Activated naive CD4-positive, alpha-beta T cell treated with Interleukin-2 at 50 U/mL for 16 hours (primary cell): ENCODE data around the gene RPL18.
A peak's percentile ranks its signal among the peaks of the same experiment; 100 is the strongest.
"Not testable (repeated sequence)": the region's sequence is repeated elsewhere in the genome, so short reads cannot be mapped to it uniquely, and the experiment has no call there.

Source experiments
- DNase-seq: peaks from one replicate; pipeline ENCODE4 v3.0.0-alpha.2; 2020

RPL18 gene

GRCh38 chr19:48644355-48644754, 25.4 kb upstream of the RPL18 start:
- no peak for DNase-seq

- DNase-seq = no peak
Observed at GRCh38 chr19:48642862-48643261, 23.9 kb upstream of the RPL18 start.

- DNase-seq = no peak
Observed at GRCh38 chr19:48641850-48642249, 22.9 kb upstream of the RPL18 start.

GRCh38 chr19:48639483-48640375, 20.8 kb upstream of the RPL18 start:
- DNase-seq = no peak

GRCh38 chr19:48638831-48639381, 19.9 kb upstream of the RPL18 start:
- no peak for DNase-seq

DNA sequence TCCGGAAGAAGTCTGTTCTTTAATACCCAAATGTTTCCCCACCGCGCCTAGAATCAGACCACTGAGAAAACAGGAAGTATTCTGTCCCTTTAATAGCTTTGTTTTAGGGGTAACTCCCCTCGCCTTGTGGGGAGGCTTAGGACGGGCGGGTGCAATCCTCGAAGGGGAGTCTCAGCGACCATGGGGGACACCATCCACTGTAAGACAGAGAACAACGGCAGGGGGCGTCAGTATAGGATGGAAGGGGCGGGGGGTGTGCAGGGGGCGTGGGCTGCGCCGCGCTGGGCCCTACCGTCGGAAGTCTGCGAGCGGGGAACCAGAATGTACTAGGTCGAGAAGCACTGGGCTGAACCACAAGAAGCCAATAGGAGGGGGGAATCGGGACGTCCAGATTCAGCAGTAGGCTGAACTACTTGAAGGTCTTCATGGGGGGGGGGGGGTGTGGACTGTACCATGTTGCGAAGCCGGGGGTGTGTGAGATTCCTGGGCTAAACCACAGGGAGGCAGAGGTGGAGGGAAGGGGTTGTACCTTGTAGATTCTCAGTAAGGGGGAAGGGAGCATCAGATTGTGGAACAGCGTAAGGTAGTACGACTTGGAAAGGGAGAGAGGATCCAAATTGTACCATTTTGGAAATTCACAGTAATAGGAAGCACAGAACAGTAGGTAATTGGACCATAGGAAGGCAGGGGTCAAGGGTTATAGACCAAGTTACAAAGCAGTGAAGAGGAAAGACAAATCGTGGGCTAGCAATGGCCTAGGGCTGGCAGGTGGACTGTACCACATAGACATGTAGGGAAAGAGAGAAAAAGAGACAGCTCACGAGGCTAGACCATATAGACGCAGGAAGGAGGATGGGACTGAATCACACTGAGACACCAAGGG, 19.2 kb upstream of the RPL18 start:
- DNase-seq = peak; percentile 80

GRCh38 chr19:48637449-48637947, 18.5 kb upstream of the RPL18 start:
- peak; percentile 100 for DNase-seq

GRCh38 chr19:48636859-48637448, 18.0 kb upstream of the RPL18 start, which contains the start of gene DBP:
Gene DBP (minus strand): TSS chr19:48637379. CDS start chr19:48636994, 385 bp downstream.
- no peak for DNase-seq

DNA sequence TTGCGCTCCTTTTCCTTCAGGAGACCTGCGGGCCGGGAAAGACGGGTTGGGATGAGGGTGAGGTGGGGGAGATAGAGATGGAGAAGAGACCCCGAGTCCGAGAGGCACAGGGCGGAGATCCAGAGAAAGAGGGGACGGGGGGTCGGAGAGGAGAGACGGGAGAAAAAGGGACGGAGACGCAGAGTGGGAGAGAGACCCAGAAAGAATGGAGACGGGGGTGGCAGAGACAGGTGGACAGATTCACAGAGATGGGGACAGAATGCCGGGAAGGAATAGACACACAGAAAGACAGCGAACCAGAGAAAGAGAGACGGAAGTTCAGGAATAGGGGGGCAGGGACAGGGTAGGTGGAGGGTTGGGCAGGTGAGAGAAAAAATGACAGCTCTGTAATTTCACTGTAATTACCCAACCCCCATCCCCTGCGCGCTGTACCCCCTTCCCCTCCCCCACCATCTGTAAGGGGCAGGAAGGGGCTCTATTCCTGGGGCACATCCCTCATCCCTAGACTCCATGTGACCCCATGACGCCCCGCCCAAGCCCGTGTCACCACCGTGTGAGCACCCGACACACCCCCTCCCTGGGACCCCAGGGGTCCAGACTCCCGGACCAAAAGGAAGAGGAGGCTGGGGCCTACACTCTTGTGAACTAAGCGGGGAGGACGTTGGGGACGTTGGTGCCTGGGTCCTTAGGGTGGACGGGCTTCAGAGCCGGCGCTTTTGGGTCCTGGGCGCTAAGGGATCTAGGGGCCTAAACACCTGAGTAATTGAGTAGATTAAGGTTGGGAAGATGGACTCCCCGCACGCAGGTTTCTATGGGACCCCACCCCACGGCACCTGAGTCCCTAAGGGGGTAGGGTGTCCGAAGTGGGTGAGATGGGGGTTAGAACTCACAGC, 17.2 kb upstream of the RPL18 start:
- peak; percentile 25 for DNase-seq

- DNase-seq = peak; percentile 71
Observed at GRCh38 chr19:48635263-48635965, 16.4 kb upstream of the RPL18 start.

GRCh38 chr19:48634424-48635262, 15.7 kb upstream of the RPL18 start:
- DNase-seq = peak; percentile 92

- DNase-seq = no peak
Observed at GRCh38 chr19:48634036-48634342, 15.0 kb upstream of the RPL18 start.

- no peak for DNase-seq
Observed at GRCh38 chr19:48633148-48634035, 14.4 kb upstream of the RPL18 start.

DNA sequence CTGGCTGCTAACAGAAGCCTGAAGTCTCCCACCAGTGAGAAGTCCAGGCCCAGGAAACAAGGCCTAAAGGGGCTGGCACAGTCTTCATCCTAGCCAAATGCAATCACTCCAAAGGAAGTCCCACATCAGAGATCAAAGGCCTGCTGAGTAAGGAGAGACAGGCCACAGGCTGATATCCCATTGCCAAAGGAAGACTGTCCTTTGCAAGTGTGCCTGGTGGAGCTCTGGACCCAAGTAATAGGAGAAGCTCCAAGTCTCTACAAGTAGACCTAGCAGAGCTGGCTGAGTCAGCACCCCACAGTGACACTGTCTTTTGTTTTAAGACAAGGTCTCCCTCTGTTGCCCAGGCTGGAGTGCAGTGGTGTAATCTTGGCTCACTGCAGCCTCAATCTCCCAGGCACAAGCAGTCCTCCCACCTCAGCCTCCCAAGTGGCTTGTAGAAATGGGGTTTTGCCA, 13.7 kb upstream of the RPL18 start:
- DNase-seq = no peak

DNA sequence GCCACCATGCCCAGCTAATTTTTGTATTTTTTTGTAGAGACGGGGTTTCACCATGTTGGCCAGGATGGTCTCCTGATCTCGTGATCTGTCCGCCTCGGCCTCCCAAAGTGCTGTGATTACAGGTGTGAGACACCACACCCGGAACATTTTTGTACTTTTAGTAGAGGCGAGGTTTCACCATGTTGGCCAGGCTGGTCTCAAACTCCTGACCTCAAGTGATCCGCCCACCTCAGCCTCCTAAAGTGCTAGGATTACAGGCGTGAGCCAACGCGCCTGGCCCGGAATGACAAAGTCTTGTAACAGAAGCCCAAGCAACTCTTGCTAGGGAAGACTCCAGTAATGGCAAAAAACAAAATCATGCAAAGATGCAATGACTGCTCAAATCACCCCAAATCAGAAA, 13.3 kb upstream of the RPL18 start:
- DNase-seq = not testable (repeated sequence)

- DNase-seq = no peak
Observed at GRCh38 chr19:48631225-48631624, 12.2 kb upstream of the RPL18 start.

DNA sequence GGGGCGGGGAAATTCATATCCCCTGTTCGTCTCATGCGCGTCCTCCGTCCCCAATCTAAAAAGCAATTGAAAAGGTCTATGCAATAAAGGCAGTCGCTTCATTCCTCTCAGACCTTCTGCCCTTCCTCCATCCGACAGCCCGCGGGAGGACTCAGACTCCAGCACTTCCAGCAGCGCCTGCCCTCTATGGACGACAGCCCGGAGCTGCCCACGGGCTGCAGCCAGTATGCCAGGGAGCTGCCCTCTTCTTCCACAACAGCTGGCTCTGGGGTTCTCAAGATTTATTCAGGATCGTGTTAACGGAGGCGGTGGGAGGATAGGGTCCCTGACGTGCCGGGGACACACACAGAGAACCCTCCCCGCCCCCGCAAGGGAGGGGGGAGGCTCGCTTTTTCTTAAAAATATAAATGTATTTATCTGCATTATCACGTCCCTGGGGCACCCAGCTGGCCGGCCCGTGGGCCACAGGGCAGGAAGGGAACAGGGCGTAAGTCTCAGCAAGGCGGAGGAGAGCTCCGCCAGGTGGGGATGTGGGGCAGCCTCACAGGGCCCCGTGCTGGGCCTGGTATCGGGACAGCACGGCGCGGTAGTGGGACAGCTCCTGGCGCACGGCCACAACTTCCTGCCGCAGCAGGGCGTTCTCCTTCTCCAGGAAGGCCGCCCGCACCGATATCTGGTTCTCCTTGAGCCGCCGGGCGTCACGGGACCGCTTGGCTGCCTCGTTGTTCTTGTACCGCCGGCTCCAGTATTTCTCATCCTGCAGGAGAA, 11.5 kb upstream of the RPL18 start:
- DNase-seq = no peak

DNA sequence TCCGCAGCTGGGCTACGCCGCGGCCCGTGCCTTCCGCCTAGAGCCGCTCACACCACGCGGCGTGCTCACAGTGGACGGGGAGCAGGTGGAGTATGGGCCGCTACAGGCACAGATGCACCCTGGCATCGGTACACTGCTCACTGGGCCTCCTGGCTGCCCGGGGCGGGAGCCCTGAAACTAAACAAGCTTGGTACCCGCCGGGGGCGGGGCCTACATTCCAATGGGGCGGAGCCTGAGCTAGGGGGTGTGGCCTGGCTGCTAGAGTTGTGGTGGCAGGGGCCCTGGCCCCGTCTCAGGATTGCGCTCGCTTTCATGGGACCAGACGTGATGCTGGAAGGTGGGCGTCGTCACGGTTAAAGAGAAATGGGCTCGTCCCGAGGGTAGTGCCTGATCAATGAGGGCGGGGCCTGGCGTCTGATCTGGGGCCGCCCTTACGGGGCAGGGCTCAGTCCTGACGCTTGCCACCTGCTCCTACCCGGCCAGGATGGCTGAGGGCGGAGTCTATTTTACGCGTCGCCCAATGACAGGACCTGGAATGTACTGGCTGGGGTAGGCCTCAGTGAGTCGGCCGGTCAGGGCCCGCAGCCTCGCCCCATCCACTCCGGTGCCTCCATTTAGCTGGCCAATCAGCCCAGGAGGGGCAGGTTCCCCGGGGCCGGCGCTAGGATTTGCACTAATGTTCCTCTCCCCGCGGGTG, 10.8 kb upstream of the RPL18 start:
- DNase-seq = no peak
